Lower leg skin (tissue), 3 donors: ENCODE data around the gene EVI5L.

ENCODE experiments used
- CTCF ChIP-seq, 3 donors: fragments of 450-650 bp; IDR thresholded peaks; one replicate each; pipeline ENCODE4 v1.5.1; 2016; ENCODE audit warnings: antibody characterized with exemption in 3 of 3, mild to moderate bottlenecking in 3 of 3, moderate library complexity in 2 of 3
- POLR2A ChIP-seq, 2 donors: fragments of 450-650 bp; IDR thresholded peaks; one replicate each; pipeline ENCODE4 v1.6.1; 2016 to 2017; ENCODE audit warnings: antibody characterized with exemption in 2 of 2, mild to moderate bottlenecking in 1 of 2, moderate library complexity in 1 of 2

GRCh38 chr19:7900401-7900870 is 70.4 kb downstream of the EVI5L start:
- TF ChIP-seq CTCF (IDR thresholded peaks at IDR 0.05) (no peak), POLR2A (IDR thresholded peaks at IDR 0.05) (no peak)
